Measurements from ENCODE around the gene ANKRD23.

DNA sequence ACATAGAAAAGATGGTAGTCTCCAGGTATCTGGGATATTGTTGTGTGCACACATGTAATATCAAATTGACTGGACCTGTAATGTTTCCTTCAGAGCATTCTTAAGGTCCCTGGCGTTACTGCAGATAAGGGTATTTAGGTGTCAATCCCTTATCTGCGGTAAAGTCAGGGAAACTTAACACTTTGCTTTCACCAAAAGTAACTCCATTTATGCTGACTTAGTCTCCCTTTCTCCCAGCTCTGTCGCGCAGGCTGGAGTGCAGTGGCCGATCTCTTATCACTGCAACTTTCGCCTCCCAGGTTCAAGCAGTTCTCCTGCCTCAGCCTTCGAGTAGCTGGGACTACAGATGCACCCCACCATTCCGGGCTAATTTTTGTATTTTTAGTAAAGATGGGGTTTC lies 25.9 kb downstream of the ANKRD23 start:
- TF ChIP-seq, protein P1, sequence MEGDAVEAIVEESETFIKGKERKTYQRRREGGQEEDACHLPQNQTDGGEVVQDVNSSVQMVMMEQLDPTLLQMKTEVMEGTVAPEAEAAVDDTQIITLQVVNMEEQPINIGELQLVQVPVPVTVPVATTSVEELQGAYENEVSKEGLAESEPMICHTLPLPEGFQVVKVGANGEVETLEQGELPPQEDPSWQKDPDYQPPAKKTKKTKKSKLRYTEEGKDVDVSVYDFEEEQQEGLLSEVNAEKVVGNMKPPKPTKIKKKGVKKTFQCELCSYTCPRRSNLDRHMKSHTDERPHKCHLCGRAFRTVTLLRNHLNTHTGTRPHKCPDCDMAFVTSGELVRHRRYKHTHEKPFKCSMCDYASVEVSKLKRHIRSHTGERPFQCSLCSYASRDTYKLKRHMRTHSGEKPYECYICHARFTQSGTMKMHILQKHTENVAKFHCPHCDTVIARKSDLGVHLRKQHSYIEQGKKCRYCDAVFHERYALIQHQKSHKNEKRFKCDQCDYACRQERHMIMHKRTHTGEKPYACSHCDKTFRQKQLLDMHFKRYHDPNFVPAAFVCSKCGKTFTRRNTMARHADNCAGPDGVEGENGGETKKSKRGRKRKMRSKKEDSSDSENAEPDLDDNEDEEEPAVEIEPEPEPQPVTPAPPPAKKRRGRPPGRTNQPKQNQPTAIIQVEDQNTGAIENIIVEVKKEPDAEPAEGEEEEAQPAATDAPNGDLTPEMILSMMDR (IDR thresholded peaks at IDR 0.05; ENCODE audit: low read length): no peak
- no peak for TF ChIP-seq EZH2 (IDR thresholded peaks at IDR 0.05; ENCODE audit: borderline replicate concordance, low read length)

All from OCI-LY1 (cell line).